ENCODE data around the gene FAM20A.

The FAM20A gene

DNA sequence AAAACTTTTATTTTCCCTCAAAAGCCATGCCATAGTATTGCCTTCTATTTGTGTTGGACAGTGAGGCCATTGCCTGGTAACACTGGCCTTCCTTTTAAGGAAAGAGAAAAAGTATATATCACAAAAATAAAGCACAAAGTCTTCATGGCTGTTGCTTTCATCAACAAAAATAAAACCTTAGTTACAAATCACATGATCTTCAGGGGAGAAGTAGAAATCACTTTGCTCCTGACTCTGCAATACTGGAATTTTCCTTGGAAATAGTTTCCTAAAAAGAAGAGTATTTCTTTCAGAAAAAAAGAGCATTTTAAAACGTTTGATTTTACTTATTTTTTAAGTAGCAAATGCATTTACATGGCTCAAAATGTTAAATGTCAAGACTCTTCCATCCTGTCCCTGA is 41.9 kb downstream of the FAM20A start:
- peaks cover 5% of the 10 kb centered on the region for H3K27me3 ChIP-seq (ENCODE audit: insufficient read depth, low read length)
- TF ChIP-seq, protein P1, sequence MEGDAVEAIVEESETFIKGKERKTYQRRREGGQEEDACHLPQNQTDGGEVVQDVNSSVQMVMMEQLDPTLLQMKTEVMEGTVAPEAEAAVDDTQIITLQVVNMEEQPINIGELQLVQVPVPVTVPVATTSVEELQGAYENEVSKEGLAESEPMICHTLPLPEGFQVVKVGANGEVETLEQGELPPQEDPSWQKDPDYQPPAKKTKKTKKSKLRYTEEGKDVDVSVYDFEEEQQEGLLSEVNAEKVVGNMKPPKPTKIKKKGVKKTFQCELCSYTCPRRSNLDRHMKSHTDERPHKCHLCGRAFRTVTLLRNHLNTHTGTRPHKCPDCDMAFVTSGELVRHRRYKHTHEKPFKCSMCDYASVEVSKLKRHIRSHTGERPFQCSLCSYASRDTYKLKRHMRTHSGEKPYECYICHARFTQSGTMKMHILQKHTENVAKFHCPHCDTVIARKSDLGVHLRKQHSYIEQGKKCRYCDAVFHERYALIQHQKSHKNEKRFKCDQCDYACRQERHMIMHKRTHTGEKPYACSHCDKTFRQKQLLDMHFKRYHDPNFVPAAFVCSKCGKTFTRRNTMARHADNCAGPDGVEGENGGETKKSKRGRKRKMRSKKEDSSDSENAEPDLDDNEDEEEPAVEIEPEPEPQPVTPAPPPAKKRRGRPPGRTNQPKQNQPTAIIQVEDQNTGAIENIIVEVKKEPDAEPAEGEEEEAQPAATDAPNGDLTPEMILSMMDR (IDR thresholded peaks at IDR 0.05; ENCODE audit: low read length), result no peak
- no peak for TF ChIP-seq EZH2 (IDR thresholded peaks at IDR 0.05; ENCODE audit: borderline replicate concordance, low read length)
- no peaks in the 10 kb centered on the region for H3F3A ChIP-seq (ENCODE audit: insufficient read depth, low read length)
- no peak overlapping the region for H3K4me2 ChIP-seq (ENCODE audit: low read length)
- H3K9me3 ChIP-seq (ENCODE audit: low read length), result 0 out of 2 replicates have a peak, but pooled peaks cover 4% of the 10 kb centered on the region
- H3K9me2 ChIP-seq (ENCODE audit: low read depth, low read length), result no peaks in the 10 kb centered on the region
- H3K36me3 ChIP-seq (ENCODE audit: insufficient read depth, low read length), result no peaks in the 10 kb centered on the region
- H4K20me1 ChIP-seq (ENCODE audit: insufficient read depth, low read length), result no peaks in the 10 kb centered on the region
- no peaks in the 10 kb centered on the region for H3K79me2 ChIP-seq (ENCODE audit: insufficient read depth, low read length)
- H2AFZ ChIP-seq (ENCODE audit: low read length), result no peak overlapping the region
- H3K9ac ChIP-seq (ENCODE audit: low read length), result no peak overlapping the region
- no peak overlapping the region for H3K4me3 ChIP-seq (ENCODE audit: low read depth, low read length, poor library complexity, severe bottlenecking)
- no peaks in the 10 kb centered on the region for H3K4me1 ChIP-seq (ENCODE audit: insufficient read depth, low read length, severe bottlenecking)
- H3K27ac ChIP-seq (ENCODE audit: low read depth, low read length, poor library complexity, severe bottlenecking), result no peak overlapping the region

DNA sequence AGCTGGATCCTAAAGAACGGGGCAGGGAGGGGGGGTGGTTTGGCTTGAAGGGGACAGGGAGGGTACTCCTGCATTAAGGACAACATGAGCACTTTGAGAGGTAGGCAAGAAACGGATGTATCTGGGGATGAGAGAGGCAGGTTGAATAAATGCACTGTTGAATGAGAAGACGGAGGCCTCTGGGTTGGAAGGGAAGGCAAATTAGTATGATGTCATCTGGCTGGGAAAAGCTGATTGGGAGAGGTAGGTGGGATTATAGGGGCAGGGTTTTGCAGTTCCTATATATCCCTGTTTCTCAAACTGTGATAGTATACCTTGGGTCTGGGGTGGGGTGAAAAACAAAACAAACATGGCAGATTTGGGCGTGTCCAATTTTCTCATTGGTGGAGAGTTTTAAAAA is 44.6 kb downstream of the FAM20A start:
- peaks cover 5% of the 10 kb centered on the region for H3K27me3 ChIP-seq (ENCODE audit: insufficient read depth, low read length)
- TF ChIP-seq, protein P1 (IDR thresholded peaks at IDR 0.05; ENCODE audit: low read length), result no peak
- TF ChIP-seq EZH2 (IDR thresholded peaks at IDR 0.05; ENCODE audit: borderline replicate concordance, low read length), result no peak
- no peak overlapping the region for H3K4me3 ChIP-seq (ENCODE audit: low read depth, low read length, poor library complexity, severe bottlenecking)

DNA sequence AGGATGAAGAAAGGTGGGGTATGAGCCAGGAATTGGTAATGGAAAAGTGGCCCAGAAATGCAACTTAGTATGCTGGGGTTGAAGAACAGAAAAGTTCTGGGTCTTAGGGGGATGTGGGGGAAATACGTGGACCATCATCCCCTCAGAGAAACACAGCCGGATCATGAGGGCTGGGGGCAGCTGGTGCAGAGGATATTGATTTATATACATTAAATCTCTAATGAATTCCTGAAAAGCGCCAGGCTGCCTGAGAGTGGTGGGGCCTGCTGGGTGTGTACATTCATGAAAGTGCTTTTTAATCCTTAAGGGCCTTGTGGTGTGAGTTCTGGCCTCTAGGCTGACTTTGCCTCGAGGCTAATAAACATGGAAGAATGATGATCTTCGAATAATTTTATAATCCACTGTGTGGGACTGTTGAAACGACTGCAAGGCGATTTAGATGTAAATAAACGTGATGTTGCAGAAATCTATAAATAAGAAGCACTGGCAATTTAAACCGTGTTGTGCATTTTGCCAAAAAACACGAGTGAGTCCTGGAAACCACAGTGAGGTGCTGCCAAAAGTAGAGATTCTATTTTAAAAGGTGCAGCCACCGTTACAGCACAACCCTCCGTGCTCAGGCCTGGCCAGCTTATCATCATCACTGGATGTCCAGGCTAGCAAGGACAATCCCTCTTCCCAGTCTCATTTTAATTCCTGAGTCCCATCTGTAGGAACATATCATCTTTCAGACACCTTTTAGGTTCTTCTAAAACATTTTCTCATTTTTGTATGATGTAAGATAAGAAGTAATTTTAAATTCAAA is 56.9 kb downstream of the FAM20A start:
- H3K4me3 ChIP-seq (ENCODE audit: low read depth, low read length, poor library complexity, severe bottlenecking), result no peak overlapping the region
- H3K4me1 ChIP-seq (ENCODE audit: insufficient read depth, low read length, severe bottlenecking), result peaks cover 8% of the 10 kb centered on the region
- H3K36me3 ChIP-seq (ENCODE audit: insufficient read depth, low read length), result peaks cover 4% of the 10 kb centered on the region; the same call in 1 of the 2 replicates
- H4K20me1 ChIP-seq (ENCODE audit: insufficient read depth, low read length), result no peaks in the 10 kb centered on the region
- no peak for TF ChIP-seq EZH2 (IDR thresholded peaks at IDR 0.05; ENCODE audit: borderline replicate concordance, low read length)
- TF ChIP-seq, protein P1 (IDR thresholded peaks at IDR 0.05; ENCODE audit: low read length), result no peak
- H3K9me2 ChIP-seq (ENCODE audit: low read depth, low read length), result no peaks in the 10 kb centered on the region
- H3K79me2 ChIP-seq (ENCODE audit: insufficient read depth, low read length), result no peaks in the 10 kb centered on the region
- no peak overlapping the region for H3K27ac ChIP-seq (ENCODE audit: low read depth, low read length, poor library complexity, severe bottlenecking)
- H3K9ac ChIP-seq (ENCODE audit: low read length), result no peak overlapping the region
- H3K4me2 ChIP-seq (ENCODE audit: low read length), result no peak overlapping the region
- no peak overlapping the region for H2AFZ ChIP-seq (ENCODE audit: low read length)
- no peaks in the 10 kb centered on the region for H3K9me3 ChIP-seq (ENCODE audit: low read length)
- H3K27me3 ChIP-seq (ENCODE audit: insufficient read depth, low read length), result no peaks in the 10 kb centered on the region
- no peaks in the 10 kb centered on the region for H3F3A ChIP-seq (ENCODE audit: insufficient read depth, low read length)

More for the DNA sequence above, 44.6 kb downstream of the FAM20A start:
- H4K20me1 ChIP-seq (ENCODE audit: insufficient read depth, low read length), result no peaks in the 10 kb centered on the region
- no peaks in the 10 kb centered on the region for H3K79me2 ChIP-seq (ENCODE audit: insufficient read depth, low read length)
- no peaks in the 10 kb centered on the region for H3K4me1 ChIP-seq (ENCODE audit: insufficient read depth, low read length, severe bottlenecking)
- H3K9me2 ChIP-seq (ENCODE audit: low read depth, low read length), result no peaks in the 10 kb centered on the region
- 0 out of 2 replicates have a peak, but pooled peaks cover 4% of the 10 kb centered on the region for H3K9me3 ChIP-seq (ENCODE audit: low read length)
- no peak overlapping the region for H2AFZ ChIP-seq (ENCODE audit: low read length)
- no peak overlapping the region for H3K27ac ChIP-seq (ENCODE audit: low read depth, low read length, poor library complexity, severe bottlenecking)
- H3K9ac ChIP-seq (ENCODE audit: low read length), result no peak overlapping the region
- H3K36me3 ChIP-seq (ENCODE audit: insufficient read depth, low read length), result no peaks in the 10 kb centered on the region
- no peak overlapping the region for H3K4me2 ChIP-seq (ENCODE audit: low read length)
- no peaks in the 10 kb centered on the region for H3F3A ChIP-seq (ENCODE audit: insufficient read depth, low read length)

All from OCI-LY1 (cell line).